Nephron (organoid): ENCODE data around the gene PLD6.

Source experiments
- H3K27ac Mint-ChIP-seq, 3 experiments: 2 replicates each; pipeline ENCODE4 v1.8.0; 2020; ENCODE audit warnings: mixed read lengths in 3 of 3, mild to moderate bottlenecking in 2 of 3, moderate library complexity in 1 of 3
- H3K27me3 Mint-ChIP-seq: 2 replicates; pipeline ENCODE4 v1.8.0; 2021; ENCODE audit warnings: low read depth, mild to moderate bottlenecking, moderate library complexity, mixed read lengths
- H3K36me3 Mint-ChIP-seq: 2 replicates; pipeline ENCODE4 v1.8.0; 2020; ENCODE audit warnings: low read depth, mixed read lengths
- H3K4me1 Mint-ChIP-seq: 2 replicates; pipeline ENCODE4 v1.8.0; 2020; ENCODE audit warnings: mixed read lengths
- H3K4me3 Mint-ChIP-seq, 3 experiments: 2 replicates each; pipeline ENCODE4 v1.8.0; 2020; ENCODE audit warnings: mild to moderate bottlenecking in 3 of 3, mixed read lengths in 3 of 3, moderate library complexity in 2 of 3
- H3K9me3 Mint-ChIP-seq: 2 replicates; pipeline ENCODE4 v1.8.0; 2020; ENCODE audit warnings: mixed read lengths
- TF ChIP-seq, protein P1 (sequence below), 3 experiments: fragments of 200-600 bp; sonication (generic); IDR thresholded peaks; one replicate each; pipeline ENCODE4 v1.5.0; 2021; ENCODE audit warnings: antibody characterized with exemption in 3 of 3; ENCODE audit not compliant: unreplicated experiment in 3 of 3

Gene PLD6

GRCh38 chr17:17154981-17155380 lies 51.2 kb downstream of the PLD6 start:
- no peaks in the 10 kb centered on the region for H3K9me3 Mint-ChIP-seq
- H3K36me3 Mint-ChIP-seq = peaks cover 66% of the 10 kb centered on the region
- H3K4me1 Mint-ChIP-seq = no peaks in the 10 kb centered on the region
- TF ChIP-seq, protein P1, sequence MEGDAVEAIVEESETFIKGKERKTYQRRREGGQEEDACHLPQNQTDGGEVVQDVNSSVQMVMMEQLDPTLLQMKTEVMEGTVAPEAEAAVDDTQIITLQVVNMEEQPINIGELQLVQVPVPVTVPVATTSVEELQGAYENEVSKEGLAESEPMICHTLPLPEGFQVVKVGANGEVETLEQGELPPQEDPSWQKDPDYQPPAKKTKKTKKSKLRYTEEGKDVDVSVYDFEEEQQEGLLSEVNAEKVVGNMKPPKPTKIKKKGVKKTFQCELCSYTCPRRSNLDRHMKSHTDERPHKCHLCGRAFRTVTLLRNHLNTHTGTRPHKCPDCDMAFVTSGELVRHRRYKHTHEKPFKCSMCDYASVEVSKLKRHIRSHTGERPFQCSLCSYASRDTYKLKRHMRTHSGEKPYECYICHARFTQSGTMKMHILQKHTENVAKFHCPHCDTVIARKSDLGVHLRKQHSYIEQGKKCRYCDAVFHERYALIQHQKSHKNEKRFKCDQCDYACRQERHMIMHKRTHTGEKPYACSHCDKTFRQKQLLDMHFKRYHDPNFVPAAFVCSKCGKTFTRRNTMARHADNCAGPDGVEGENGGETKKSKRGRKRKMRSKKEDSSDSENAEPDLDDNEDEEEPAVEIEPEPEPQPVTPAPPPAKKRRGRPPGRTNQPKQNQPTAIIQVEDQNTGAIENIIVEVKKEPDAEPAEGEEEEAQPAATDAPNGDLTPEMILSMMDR (IDR thresholded peaks at IDR 0.05; ENCODE audit: unreplicated experiment in 3 of 3) = no peak
- no peak overlapping the region for H3K27ac Mint-ChIP-seq
- no peaks in the 10 kb centered on the region for H3K27me3 Mint-ChIP-seq
- H3K4me3 Mint-ChIP-seq = no peak overlapping the region

- Mint-ChIP-seq H3K4me3 (no peak overlapping the region), H3K27me3 (no peaks in the 10 kb centered on the region), H3K4me1 (no peaks in the 10 kb centered on the region), H3K27ac (no peak overlapping the region), H3K36me3 (peaks cover 65% of the 10 kb centered on the region), H3K9me3 (no peaks in the 10 kb centered on the region)
- TF ChIP-seq, protein P1 (IDR thresholded peaks at IDR 0.05; ENCODE audit: unreplicated experiment in 3 of 3) = no peak
Observed at GRCh38 chr17:17154556-17154955, 51.6 kb downstream of the PLD6 start.

DNA sequence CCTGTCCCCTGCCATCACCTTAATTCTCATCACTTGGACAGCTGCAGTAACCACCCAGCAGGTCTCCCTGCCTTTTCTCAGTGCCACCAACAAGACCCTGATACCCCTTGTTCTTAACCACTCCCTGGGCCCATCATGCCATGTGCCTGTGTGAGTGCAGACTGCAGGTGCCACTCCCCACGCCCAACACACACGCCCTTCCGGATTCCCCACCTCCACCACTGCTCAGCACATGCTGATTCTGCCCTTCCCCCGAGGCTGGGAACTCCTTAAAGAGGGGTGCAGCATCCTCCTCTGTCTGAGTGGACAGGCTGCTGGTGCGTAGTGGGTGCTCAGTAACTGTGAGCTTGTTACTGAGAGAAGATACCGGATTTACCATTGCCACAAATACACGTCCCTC lies 52.4 kb downstream of the PLD6 start:
- H3K9me3 Mint-ChIP-seq = no peaks in the 10 kb centered on the region
- peaks cover 57% of the 10 kb centered on the region for H3K36me3 Mint-ChIP-seq
- no peaks in the 10 kb centered on the region for H3K27me3 Mint-ChIP-seq
- TF ChIP-seq, protein P1 (IDR thresholded peaks at IDR 0.05; ENCODE audit: unreplicated experiment in 3 of 3) = no peak
- no peak overlapping the region for H3K27ac Mint-ChIP-seq
- no peaks in the 10 kb centered on the region for H3K4me1 Mint-ChIP-seq
- no peak overlapping the region for H3K4me3 Mint-ChIP-seq

- no peaks in the 10 kb centered on the region for H3K4me1 Mint-ChIP-seq
- TF ChIP-seq, protein P1 (IDR thresholded peaks at IDR 0.05; ENCODE audit: unreplicated experiment in 3 of 3) = no peak
- no peaks in the 10 kb centered on the region for H3K9me3 Mint-ChIP-seq
- no peak overlapping the region for H3K4me3 Mint-ChIP-seq
- H3K27me3 Mint-ChIP-seq = no peaks in the 10 kb centered on the region
- no peak overlapping the region for H3K27ac Mint-ChIP-seq
- H3K36me3 Mint-ChIP-seq = peaks cover 59% of the 10 kb centered on the region
Observed at GRCh38 chr17:17153071-17153470, 53.1 kb downstream of the PLD6 start.

DNA sequence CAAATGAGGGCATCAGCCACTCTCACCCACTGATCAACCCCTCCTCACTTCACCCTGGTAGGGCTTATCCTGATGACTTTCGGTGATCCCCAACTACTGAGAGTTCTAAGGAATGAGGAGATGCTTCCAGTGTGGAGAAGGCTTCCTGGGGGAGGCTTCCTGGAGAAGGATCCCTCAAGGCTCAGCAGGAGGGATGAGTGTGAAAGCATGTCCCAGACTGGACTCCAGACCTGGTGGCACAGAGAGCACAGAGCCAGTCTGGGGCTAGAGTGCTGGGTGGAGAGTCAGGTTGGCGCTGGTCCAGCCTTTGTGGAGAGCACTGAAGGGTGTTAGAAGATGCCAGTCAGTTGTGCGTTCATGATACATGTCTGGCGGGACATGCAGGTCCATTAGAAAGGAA lies 53.7 kb downstream of the PLD6 start:
- peaks cover 65% of the 10 kb centered on the region for H3K36me3 Mint-ChIP-seq
- no peak overlapping the region for H3K27ac Mint-ChIP-seq
- TF ChIP-seq, protein P1 (IDR thresholded peaks at IDR 0.05; ENCODE audit: unreplicated experiment in 3 of 3) = no peak
- no peaks in the 10 kb centered on the region for H3K27me3 Mint-ChIP-seq
- no peaks in the 10 kb centered on the region for H3K4me1 Mint-ChIP-seq
- no peak overlapping the region for H3K4me3 Mint-ChIP-seq
- no peaks in the 10 kb centered on the region for H3K9me3 Mint-ChIP-seq

DNA sequence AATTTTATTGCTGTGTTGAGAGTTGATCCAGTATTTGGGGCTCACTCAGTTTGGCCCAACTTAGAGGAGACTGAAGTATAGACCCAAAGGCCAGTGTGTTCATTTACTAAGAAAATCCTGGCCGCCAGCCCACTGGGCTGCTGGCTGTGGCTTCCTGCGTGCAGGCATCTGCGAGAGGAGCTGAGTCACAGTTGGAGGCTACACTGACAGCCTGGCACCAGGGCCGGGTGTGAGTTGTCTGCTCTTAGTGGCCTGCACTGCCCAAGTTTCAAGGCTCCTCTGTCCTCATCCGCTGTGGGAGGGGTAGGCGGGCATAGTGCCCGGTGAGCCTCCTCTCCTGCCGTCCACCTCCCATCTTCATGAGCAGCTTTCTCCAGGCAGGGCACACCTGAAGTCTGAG lies 54.2 kb downstream of the PLD6 start:
- Mint-ChIP-seq H3K27ac (no peak overlapping the region), H3K27me3 (no peaks in the 10 kb centered on the region), H3K36me3 (peaks cover 67% of the 10 kb centered on the region), H3K4me1 (no peaks in the 10 kb centered on the region), H3K4me3 (no peak overlapping the region), H3K9me3 (no peaks in the 10 kb centered on the region)
- TF ChIP-seq, protein P1 (IDR thresholded peaks at IDR 0.05; ENCODE audit: unreplicated experiment in 3 of 3) = no peak
